ENCODE data around the gene TBP.

DNA sequence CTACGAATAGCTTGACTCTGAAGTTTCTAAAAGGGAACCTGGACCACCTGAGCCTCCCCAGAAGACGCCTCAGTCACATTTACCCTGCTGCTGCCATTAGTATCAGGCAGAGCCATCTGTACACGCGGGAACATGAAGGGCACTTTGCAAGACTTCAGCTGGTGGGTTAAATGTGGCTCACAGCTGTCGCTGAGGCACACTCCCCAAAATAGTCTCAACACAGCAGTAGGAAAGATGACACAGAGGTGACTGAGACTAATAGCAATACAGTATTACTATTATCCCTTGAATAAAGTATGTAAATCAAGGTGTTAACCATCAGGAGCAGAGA is 30.0 kb upstream of the TBP start:
- TF ChIP-seq, protein P1, sequence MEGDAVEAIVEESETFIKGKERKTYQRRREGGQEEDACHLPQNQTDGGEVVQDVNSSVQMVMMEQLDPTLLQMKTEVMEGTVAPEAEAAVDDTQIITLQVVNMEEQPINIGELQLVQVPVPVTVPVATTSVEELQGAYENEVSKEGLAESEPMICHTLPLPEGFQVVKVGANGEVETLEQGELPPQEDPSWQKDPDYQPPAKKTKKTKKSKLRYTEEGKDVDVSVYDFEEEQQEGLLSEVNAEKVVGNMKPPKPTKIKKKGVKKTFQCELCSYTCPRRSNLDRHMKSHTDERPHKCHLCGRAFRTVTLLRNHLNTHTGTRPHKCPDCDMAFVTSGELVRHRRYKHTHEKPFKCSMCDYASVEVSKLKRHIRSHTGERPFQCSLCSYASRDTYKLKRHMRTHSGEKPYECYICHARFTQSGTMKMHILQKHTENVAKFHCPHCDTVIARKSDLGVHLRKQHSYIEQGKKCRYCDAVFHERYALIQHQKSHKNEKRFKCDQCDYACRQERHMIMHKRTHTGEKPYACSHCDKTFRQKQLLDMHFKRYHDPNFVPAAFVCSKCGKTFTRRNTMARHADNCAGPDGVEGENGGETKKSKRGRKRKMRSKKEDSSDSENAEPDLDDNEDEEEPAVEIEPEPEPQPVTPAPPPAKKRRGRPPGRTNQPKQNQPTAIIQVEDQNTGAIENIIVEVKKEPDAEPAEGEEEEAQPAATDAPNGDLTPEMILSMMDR (IDR thresholded peaks at IDR 0.05; ENCODE audit: insufficient read depth, low read length) = no peak
- TF ChIP-seq POLR2AphosphoS5 (IDR thresholded peaks at IDR 0.05; ENCODE audit: low read depth) (no peak), GABPA (IDR thresholded peaks at IDR 0.05; ENCODE audit: low read depth) (no peak), SPI1 (IDR thresholded peaks at IDR 0.05; ENCODE audit: borderline replicate concordance, low read depth) (no peak)
